Loucy (cell line): ENCODE results near the gene FAM135A.

Experiments used
- CTCF ChIP-seq: fragments of 200-600 bp; sonication (generic); conservative IDR thresholded peaks from 2 replicates; pipeline ENCODE4 v1.5.1; 2014; ENCODE audit warnings: mild to moderate bottlenecking, antibody characterized with exemption, low read length
- EZH2phosphoT487 ChIP-seq: fragments of 200-600 bp; IDR thresholded peaks from 2 replicates; pipeline ENCODE4 v1.6.1; 2018; ENCODE audit warnings: antibody characterized with exemption, mild to moderate bottlenecking, moderate library complexity, borderline replicate concordance

GRCh38 chr6:70396163-70396562 lies 17.1 kb upstream of the FAM135A start:
- TF ChIP-seq CTCF (no peak), EZH2phosphoT487 (no peak)
